ENCODE data around the gene STRN3.
"Not testable (repeated sequence)": the region's sequence is repeated elsewhere in the genome, so short reads cannot be mapped to it uniquely, and the experiment has no call there.

Gene STRN3

GRCh38 chr14:30960216-30960615 lies 66.0 kb downstream of the STRN3 start:
- no peaks in the 10 kb centered on the region for H3K9me3 Mint-ChIP-seq
- no peaks in the 10 kb centered on the region for H3K27me3 Mint-ChIP-seq
- peak overlapping the region; percentile 40 for H3K27ac Mint-ChIP-seq
- peaks cover 31% of the 10 kb centered on the region for H3K36me3 Mint-ChIP-seq
- ATAC-seq (ENCODE audit: low read depth) (peak; percentile 10), DNase-seq (ENCODE audit: low spot score in 2 of 2) (no peak)
- H3K4me3 Mint-ChIP-seq = peak overlapping the region; percentile 25
- peaks cover 24% of the 10 kb centered on the region for H3K4me1 Mint-ChIP-seq

DNA sequence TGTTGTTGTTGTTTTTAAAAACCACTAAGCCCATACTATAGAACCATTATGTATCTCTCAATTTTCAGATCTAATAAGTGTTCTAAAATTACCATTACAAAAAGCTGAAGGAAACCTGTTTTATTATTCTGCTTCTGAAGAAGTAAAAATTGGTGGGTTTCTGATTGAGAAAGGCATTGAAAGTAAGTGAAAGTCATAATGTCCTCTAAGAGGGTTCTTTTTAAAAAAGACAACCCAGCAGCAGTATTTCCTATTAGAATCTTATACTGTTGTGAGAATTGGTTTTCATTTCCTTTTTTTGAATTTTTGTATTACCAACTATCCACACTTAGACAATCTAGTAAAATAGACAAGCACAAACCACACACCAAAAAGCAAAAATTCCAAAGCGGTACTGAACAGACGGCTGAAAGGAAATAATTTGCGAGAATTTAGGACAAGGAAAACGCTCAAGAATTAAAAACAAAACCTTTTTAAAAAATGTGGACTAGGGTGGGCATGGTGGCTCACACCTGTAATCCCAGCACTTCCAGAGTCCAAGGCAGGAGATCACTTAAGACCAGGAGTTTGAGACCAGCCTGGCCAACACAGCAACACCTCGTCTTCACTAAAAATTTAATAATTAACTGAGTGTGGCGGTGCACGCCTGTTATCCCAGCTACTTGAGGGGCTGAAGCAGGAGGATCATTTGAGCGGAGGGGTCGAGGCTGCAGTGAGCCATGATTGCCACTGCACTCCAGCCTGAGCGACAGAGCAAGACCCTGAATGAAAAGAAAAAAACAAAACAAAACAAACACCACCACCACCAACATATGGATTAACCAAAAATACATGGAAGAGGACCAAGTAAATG lies 67.4 kb downstream of the STRN3 start:
- H3K4me1 Mint-ChIP-seq = peaks cover 24% of the 10 kb centered on the region
- ATAC-seq (ENCODE audit: low read depth) = peak; percentile 26
- no peaks in the 10 kb centered on the region for H3K27me3 Mint-ChIP-seq
- H3K27ac Mint-ChIP-seq = peak overlapping the region; percentile 45
- no peaks in the 10 kb centered on the region for H3K9me3 Mint-ChIP-seq
- no peak for DNase-seq (ENCODE audit: low spot score in 2 of 2)
- peaks cover 25% of the 10 kb centered on the region for H3K36me3 Mint-ChIP-seq
- H3K4me3 Mint-ChIP-seq = no peak overlapping the region

DNA sequence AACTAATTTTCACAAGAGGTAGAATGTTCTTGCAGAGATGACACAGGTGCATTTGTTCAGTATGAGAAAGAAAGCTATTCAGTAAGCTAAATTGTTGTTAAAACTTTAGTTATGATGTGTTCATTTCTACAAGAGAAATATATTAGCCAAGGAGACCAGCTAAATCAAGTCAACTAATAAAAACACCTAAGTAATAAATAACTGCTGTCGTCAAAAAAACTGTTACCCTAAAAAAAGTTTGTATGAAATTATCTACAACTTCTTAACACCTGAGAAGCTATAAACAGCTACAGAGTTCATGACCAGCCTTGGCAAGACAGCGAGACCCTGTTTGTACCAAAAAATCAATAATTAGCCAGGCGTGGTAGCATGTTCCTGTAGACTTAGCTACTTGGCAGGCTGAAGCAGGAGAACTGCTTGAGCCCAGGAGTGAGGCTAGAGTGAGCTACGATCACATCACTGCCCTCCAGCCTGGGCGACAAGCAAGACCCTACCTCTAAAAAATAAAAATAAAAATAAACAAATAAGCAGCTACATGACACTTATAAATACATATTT lies 68.3 kb downstream of the STRN3 start:
- Mint-ChIP-seq H3K9me3 (no peaks in the 10 kb centered on the region), H3K4me1 (peaks cover 20% of the 10 kb centered on the region), H3K36me3 (peaks cover 21% of the 10 kb centered on the region), H3K4me3 (no peak overlapping the region), H3K27ac (peak overlapping the region; percentile 4), H3K27me3 (no peaks in the 10 kb centered on the region)
- ATAC-seq (ENCODE audit: low read depth) = no peak
- DNase-seq (ENCODE audit: low spot score in 2 of 2) = no peak

DNA sequence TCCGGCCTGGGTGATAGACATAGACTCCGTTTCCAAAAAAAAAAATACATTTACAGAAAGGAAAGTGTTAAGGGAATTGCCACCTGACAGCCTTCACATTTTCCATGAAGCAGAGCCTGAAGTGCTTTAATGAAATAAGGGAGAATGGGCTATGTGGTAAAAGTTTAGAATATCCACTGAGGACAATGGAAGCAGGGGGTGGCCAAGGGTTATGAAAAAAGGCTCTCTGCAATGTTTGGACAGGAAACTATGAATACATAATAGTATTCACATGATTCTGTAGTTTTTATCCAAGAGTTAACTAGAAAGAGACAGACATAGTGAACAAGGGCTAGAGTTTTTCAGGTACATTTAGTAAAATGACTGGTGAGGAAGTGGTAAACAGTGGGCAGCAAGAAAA lies 76.5 kb downstream of the STRN3 start:
- Mint-ChIP-seq H3K9me3 (no peaks in the 10 kb centered on the region), H3K36me3 (peaks cover 36% of the 10 kb centered on the region), H3K27me3 (no peaks in the 10 kb centered on the region), H3K4me1 (no peaks in the 10 kb centered on the region), H3K27ac (no peak overlapping the region), H3K4me3 (no peak overlapping the region)
- ATAC-seq (ENCODE audit: low read depth) (no peak), DNase-seq (ENCODE audit: low spot score in 2 of 2) (no peak)

- peaks cover 37% of the 10 kb centered on the region for H3K36me3 Mint-ChIP-seq
- H3K27me3 Mint-ChIP-seq = no peaks in the 10 kb centered on the region
- no peak overlapping the region for H3K27ac Mint-ChIP-seq
Measured at GRCh38 chr14:30943694-30944093, 82.5 kb downstream of the STRN3 start.

GRCh38 chr14:30940886-30941285 lies 85.3 kb downstream of the STRN3 start:
- no peak overlapping the region for H3K4me3 Mint-ChIP-seq
- no peak for ATAC-seq (ENCODE audit: low read depth)
- peaks cover 5% of the 10 kb centered on the region for H3K4me1 Mint-ChIP-seq
- H3K27ac Mint-ChIP-seq = no peak overlapping the region
- H3K27me3 Mint-ChIP-seq = no peaks in the 10 kb centered on the region
- H3K36me3 Mint-ChIP-seq = peaks cover 25% of the 10 kb centered on the region
- no peaks in the 10 kb centered on the region for H3K9me3 Mint-ChIP-seq
- DNase-seq (ENCODE audit: low spot score in 2 of 2) = no peak

More at GRCh38 chr14:30943694-30944093, 82.5 kb downstream of the STRN3 start:
- DNase-seq (ENCODE audit: low spot score in 2 of 2) = no peak
- Mint-ChIP-seq H3K9me3 (no peaks in the 10 kb centered on the region), H3K4me3 (no peak overlapping the region), H3K4me1 (peaks cover 5% of the 10 kb centered on the region)
- ATAC-seq (ENCODE audit: low read depth) = no peak

DNA sequence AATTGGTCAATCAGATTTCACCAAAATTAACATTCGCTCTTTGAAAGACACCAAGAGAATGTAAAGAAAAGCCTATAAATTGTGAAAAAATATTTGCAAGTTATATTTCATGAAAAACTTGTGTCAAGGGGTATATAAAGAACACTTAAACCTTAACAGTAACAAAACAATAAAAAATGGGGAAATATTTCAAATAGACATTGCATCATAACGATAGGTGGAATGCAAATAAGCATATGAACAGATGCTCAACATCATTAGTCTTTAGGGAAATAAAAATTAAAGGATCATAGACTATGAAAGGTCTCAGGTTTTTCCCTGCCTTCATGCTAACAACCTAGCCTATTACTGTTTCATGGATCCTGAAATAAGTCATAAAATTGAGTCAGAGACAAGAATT lies 87.6 kb downstream of the STRN3 start:
- Mint-ChIP-seq H3K4me1 (peaks cover 4% of the 10 kb centered on the region), H3K4me3 (no peak overlapping the region), H3K27ac (no peak overlapping the region), H3K27me3 (no peaks in the 10 kb centered on the region), H3K9me3 (no peaks in the 10 kb centered on the region), H3K36me3 (peaks cover 22% of the 10 kb centered on the region)
- ATAC-seq (ENCODE audit: low read depth) (no peak), DNase-seq (ENCODE audit: low spot score in 2 of 2) (no peak)

- peaks cover 11% of the 10 kb centered on the region for H3K36me3 Mint-ChIP-seq
- ATAC-seq (ENCODE audit: low read depth) = no peak
- no peaks in the 10 kb centered on the region for H3K27me3 Mint-ChIP-seq
- no peaks in the 10 kb centered on the region for H3K4me1 Mint-ChIP-seq
- no peak overlapping the region for H3K4me3 Mint-ChIP-seq
- H3K27ac Mint-ChIP-seq = no peak overlapping the region
- DNase-seq (ENCODE audit: low spot score in 2 of 2) = no peak
- no peaks in the 10 kb centered on the region for H3K9me3 Mint-ChIP-seq
Measured at GRCh38 chr14:30935445-30935844, 90.7 kb downstream of the STRN3 start.

DNA sequence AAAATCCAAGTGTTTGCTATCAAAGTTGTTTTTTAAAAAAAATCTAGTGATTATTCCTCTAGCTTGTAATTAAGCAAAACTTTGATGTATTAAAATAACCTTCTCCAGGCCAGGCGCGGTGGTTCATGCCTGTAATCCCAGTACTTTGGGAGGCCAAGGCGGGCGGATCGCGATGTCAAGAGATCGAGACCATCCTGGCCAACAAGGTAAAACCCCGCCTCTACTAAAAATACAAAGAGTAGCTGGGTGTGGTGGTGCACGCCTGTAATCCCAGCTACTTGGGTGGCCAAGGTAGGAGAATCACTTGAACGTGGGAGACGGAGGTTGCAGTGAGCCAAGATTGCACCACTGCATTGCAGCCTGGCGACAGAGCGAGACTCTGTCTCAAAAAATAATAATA lies 92.2 kb downstream of the STRN3 start:
- not testable (repeated sequence) for H3K27me3 Mint-ChIP-seq; ATAC-seq (ENCODE audit: low read depth); H3K4me3 Mint-ChIP-seq; H3K9me3 Mint-ChIP-seq; H3K4me1 Mint-ChIP-seq; DNase-seq (ENCODE audit: low spot score in 2 of 2); H3K27ac Mint-ChIP-seq; H3K36me3 Mint-ChIP-seq

DNA sequence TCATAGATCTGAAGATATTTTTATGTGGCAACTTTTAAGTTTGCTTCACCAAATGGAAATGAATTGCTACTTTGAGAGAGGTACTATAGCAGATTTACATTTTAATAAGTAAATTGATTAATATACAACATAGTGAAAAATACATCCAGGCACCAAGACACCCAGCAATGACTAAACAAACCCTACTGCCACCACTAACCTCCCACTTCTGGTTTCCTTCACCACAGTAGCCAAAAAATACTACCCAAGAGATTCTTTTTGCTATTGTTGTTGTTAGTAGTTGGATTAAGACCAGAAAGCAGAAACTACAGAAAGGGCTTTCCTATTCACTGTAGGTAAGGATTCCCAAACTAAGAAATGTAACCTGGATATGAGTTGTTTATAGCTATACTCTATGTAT lies 97.7 kb downstream of the STRN3 start:
- DNase-seq (ENCODE audit: low spot score in 2 of 2) = no peak
- Mint-ChIP-seq H3K36me3 (peaks cover 6% of the 10 kb centered on the region), H3K4me1 (no peaks in the 10 kb centered on the region), H3K4me3 (no peak overlapping the region), H3K27me3 (no peaks in the 10 kb centered on the region), H3K9me3 (no peaks in the 10 kb centered on the region), H3K27ac (no peak overlapping the region)
- ATAC-seq (ENCODE audit: low read depth) = no peak

GRCh38 chr14:30925254-30925653 lies 100.9 kb downstream of the STRN3 start:
- H3K9me3 Mint-ChIP-seq = no peaks in the 10 kb centered on the region
- H3K4me3 Mint-ChIP-seq = no peak overlapping the region
- H3K4me1 Mint-ChIP-seq = peaks cover 5% of the 10 kb centered on the region
- peaks cover 14% of the 10 kb centered on the region for H3K36me3 Mint-ChIP-seq
- DNase-seq (ENCODE audit: low spot score in 2 of 2) (no peak), ATAC-seq (ENCODE audit: low read depth) (no peak)
- H3K27me3 Mint-ChIP-seq = no peaks in the 10 kb centered on the region
- H3K27ac Mint-ChIP-seq = no peak overlapping the region

GRCh38 chr14:30921788-30922187 lies 104.4 kb downstream of the STRN3 start:
- Mint-ChIP-seq H3K27ac (no peak overlapping the region), H3K4me3 (no peak overlapping the region), H3K36me3 (peaks cover 18% of the 10 kb centered on the region), H3K9me3 (no peaks in the 10 kb centered on the region), H3K27me3 (no peaks in the 10 kb centered on the region), H3K4me1 (peaks cover 5% of the 10 kb centered on the region)
- DNase-seq (ENCODE audit: low spot score in 2 of 2) = no peak
- ATAC-seq (ENCODE audit: low read depth) = no peak

DNA sequence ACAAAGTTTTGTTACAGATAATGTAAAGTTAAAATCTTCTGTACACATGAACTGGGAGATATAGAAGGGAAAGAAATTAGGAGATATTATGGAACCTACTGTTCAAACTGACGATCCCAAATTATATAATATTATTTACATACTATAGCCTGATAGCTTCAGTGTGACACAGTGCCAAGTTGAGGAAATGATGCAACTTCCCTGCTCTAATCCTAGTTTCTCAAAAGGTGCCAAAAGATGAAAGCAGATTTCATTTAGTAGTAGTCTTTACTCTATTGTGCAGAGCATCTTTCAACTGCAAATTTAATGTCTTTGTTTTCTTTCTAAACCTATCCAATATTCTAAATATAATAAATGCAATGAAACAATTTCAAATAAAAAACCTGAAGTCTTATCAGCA lies 104.9 kb downstream of the STRN3 start:
- ATAC-seq (ENCODE audit: low read depth) (no peak), DNase-seq (ENCODE audit: low spot score in 2 of 2) (no peak)
- H3K4me3 Mint-ChIP-seq = no peak overlapping the region
- no peaks in the 10 kb centered on the region for H3K9me3 Mint-ChIP-seq
- H3K27me3 Mint-ChIP-seq = no peaks in the 10 kb centered on the region
- H3K36me3 Mint-ChIP-seq = peaks cover 18% of the 10 kb centered on the region
- peaks cover 5% of the 10 kb centered on the region for H3K4me1 Mint-ChIP-seq
- H3K27ac Mint-ChIP-seq = peak overlapping the region; percentile 5

GRCh38 chr14:30915596-30915995 lies 110.6 kb downstream of the STRN3 start:
- Mint-ChIP-seq H3K4me1 (peaks cover under 1% of the 10 kb centered on the region), H3K36me3 (peaks cover 10% of the 10 kb centered on the region), H3K27me3 (no peaks in the 10 kb centered on the region), H3K4me3 (no peak overlapping the region), H3K27ac (no peak overlapping the region), H3K9me3 (no peaks in the 10 kb centered on the region)
- DNase-seq (ENCODE audit: low spot score in 2 of 2) = no peak
- ATAC-seq (ENCODE audit: low read depth) = no peak

DNA sequence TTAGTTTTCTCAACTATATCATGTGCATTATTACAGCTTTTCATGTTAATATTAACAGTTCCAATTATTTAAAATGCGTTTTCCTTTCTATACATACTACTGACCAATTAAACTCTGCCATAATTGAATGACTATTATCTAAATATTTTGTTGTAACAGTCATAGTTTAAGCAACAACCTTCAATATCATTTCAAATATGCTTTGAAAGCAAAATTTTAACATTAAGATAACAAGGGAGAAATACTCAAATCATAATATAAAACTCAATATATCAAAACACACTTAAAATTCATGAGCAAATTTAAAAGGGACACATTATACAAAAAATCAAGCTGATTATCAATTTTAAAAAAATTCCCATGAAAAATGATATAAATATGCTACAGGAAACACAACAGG lies 111.4 kb downstream of the STRN3 start:
- no peak for DNase-seq (ENCODE audit: low spot score in 2 of 2)
- no peak for ATAC-seq (ENCODE audit: low read depth)
- no peaks in the 10 kb centered on the region for H3K9me3 Mint-ChIP-seq
- peaks cover 10% of the 10 kb centered on the region for H3K36me3 Mint-ChIP-seq
- no peak overlapping the region for H3K4me3 Mint-ChIP-seq
- H3K27ac Mint-ChIP-seq = no peak overlapping the region
- no peaks in the 10 kb centered on the region for H3K4me1 Mint-ChIP-seq
- H3K27me3 Mint-ChIP-seq = no peaks in the 10 kb centered on the region

All from memory B cell (primary cell).